T-helper 1 cell treated with Interleukin-12 subunit alpha and Interleukin-12 subunit beta and Interleukin-4 antibody, amounts not matched to agents 30 μg/mL and 1 μg/mL, for 36 hours (primary cell): ENCODE data around the gene HLF.
A peak's percentile ranks its signal among the peaks of the same experiment; 100 is the strongest.

Experiments used
- H3K27ac Mint-ChIP-seq: one replicate; pipeline ENCODE4 v1.8.0; 2021; ENCODE audit warnings: mild to moderate bottlenecking, mixed read lengths
- H3K27me3 Mint-ChIP-seq: one replicate; pipeline ENCODE4 v1.8.0; 2021; ENCODE audit warnings: low read depth, mixed read lengths
- H3K36me3 Mint-ChIP-seq: one replicate; pipeline ENCODE4 v1.8.0; 2021; ENCODE audit warnings: low read depth, mixed read lengths
- H3K4me1 Mint-ChIP-seq: one replicate; pipeline ENCODE4 v1.8.0; 2021; ENCODE audit warnings: low read depth, mixed read lengths
- H3K4me3 Mint-ChIP-seq: one replicate; pipeline ENCODE4 v1.8.0; 2021; ENCODE audit warnings: mild to moderate bottlenecking, moderate library complexity, mixed read lengths
- H3K9me3 Mint-ChIP-seq: one replicate; pipeline ENCODE4 v1.8.0; 2021; ENCODE audit warnings: mixed read lengths

Gene HLF

DNA sequence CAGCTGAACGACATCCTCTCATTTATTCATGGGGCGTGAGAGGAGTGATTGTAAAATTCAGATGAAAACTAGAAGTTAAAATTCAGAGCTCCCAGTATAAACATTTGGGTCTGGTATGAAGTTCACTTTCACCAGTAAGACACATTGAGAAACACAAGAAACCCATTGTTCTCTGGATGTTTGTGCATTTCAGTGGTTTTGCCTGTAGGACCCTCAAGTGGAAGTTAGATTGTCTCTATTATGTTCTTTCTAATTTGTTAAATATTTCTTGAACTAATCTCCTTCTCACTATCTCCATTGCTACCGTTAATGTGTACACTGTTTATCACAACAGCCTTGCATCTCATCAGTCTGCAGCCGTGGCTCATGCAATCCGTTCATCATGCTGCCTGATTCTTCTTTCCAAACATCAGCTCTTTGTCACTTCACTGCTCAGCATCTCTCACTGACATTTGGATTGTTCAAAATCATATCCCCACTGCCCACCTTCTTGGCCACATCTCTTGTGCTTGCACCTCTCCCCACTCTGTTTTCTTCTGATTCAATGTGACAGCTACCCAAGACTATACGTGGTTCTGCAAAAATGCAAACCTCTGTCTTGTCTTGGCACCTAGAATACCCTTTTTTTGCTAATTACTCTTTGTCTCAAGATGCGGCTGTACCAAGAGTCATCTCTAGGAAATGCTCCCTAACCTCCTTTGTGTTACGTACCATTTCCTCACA is 49.5 kb downstream of the HLF start:
- peak overlapping the region; percentile 78 for H3K27ac Mint-ChIP-seq
- H3K4me3 Mint-ChIP-seq, result no peak overlapping the region
- no peaks in the 10 kb centered on the region for H3K36me3 Mint-ChIP-seq
- H3K4me1 Mint-ChIP-seq, result peaks cover 14% of the 10 kb centered on the region
- no peaks in the 10 kb centered on the region for H3K27me3 Mint-ChIP-seq
- no peaks in the 10 kb centered on the region for H3K9me3 Mint-ChIP-seq

GRCh38 chr17:55314784-55315491 is 50.2 kb downstream of the HLF start:
- H3K9me3 Mint-ChIP-seq, result no peaks in the 10 kb centered on the region
- H3K27me3 Mint-ChIP-seq, result peaks cover 3% of the 10 kb centered on the region
- peaks cover 14% of the 10 kb centered on the region for H3K4me1 Mint-ChIP-seq
- H3K36me3 Mint-ChIP-seq, result no peaks in the 10 kb centered on the region
- peak overlapping the region; percentile 78 for H3K27ac Mint-ChIP-seq
- H3K4me3 Mint-ChIP-seq, result peak overlapping the region; percentile 5

- Mint-ChIP-seq H3K9me3 (no peaks in the 10 kb centered on the region), H3K27ac (no peak overlapping the region), H3K4me3 (no peak overlapping the region), H3K36me3 (no peaks in the 10 kb centered on the region), H3K4me1 (peaks cover 14% of the 10 kb centered on the region), H3K27me3 (peaks cover 7% of the 10 kb centered on the region)
Observed at GRCh38 chr17:55316499-55316898, 51.7 kb downstream of the HLF start.

- peaks cover 14% of the 10 kb centered on the region for H3K4me1 Mint-ChIP-seq
- H3K27ac Mint-ChIP-seq, result no peak overlapping the region
- no peaks in the 10 kb centered on the region for H3K9me3 Mint-ChIP-seq
- H3K4me3 Mint-ChIP-seq, result no peak overlapping the region
- no peaks in the 10 kb centered on the region for H3K36me3 Mint-ChIP-seq
- H3K27me3 Mint-ChIP-seq, result peaks cover 7% of the 10 kb centered on the region
Observed at GRCh38 chr17:55317284-55317683, 52.5 kb downstream of the HLF start.

DNA sequence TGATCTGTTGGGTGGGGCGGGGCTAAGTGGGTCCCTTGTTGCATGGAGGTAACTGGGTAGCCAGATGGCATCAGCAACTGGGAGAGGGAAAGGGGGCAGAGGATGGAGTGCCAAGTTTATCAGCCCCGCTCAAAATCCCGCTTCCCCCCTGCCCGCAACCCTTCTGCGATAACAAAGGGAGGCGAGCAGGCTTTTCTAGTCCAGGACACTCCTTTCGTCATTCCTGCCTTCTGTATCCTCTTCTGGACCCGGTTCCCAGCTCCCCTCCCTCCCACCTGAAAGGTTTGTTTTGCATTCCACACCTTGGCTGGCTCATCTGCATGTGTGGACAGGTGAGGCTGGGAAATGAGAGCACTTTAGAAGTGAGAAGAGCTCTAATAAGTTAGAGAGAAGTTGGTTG is 53.3 kb downstream of the HLF start:
- Mint-ChIP-seq H3K4me1 (peaks cover 14% of the 10 kb centered on the region), H3K9me3 (no peaks in the 10 kb centered on the region), H3K36me3 (no peaks in the 10 kb centered on the region), H3K4me3 (no peak overlapping the region), H3K27ac (no peak overlapping the region), H3K27me3 (peaks cover 11% of the 10 kb centered on the region)

DNA sequence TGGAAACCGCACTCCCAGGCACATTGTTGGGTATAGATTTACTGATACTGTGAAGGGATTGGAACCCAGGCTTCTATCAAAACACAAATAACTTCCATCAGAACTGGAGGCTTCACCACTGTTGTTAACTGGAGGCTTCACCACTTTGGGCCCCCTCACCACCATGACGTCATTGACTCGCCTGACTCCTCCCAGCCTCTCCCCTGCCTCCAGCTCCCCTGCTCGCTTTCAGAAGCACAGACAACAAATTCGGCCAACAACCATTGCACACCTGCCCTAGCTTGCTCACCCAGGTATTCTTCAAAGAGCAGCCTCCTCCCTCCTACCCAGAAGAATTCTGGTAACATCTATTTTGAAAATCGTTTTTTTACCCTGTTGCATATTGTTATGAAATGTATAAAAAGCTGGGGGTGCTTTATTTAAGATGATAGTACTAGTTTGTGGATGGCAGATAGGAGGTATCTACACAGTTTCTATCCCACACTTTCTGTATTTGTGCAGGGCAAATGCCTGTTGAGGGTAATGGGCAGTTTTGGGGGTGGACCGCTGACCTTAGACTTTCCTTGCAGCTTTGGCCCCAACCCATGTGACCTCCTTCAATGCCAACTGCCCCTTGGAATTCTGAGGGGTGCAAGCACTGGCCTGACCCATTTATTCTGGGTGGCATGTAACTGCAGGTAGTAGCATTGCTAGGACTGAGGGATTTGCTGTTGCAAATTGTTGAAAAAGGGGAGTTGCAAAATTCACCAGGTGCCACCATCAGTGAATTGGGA is 54.1 kb downstream of the HLF start:
- Mint-ChIP-seq H3K27ac (no peak overlapping the region), H3K36me3 (no peaks in the 10 kb centered on the region)

GRCh38 chr17:55319933-55320593 is 55.3 kb downstream of the HLF start:
- Mint-ChIP-seq H3K4me1 (peaks cover 5% of the 10 kb centered on the region), H3K27ac (no peak overlapping the region), H3K27me3 (peaks cover 11% of the 10 kb centered on the region), H3K9me3 (no peaks in the 10 kb centered on the region), H3K36me3 (no peaks in the 10 kb centered on the region), H3K4me3 (no peak overlapping the region)

More for the DNA sequence above, 54.1 kb downstream of the HLF start:
- no peaks in the 10 kb centered on the region for H3K9me3 Mint-ChIP-seq
- peaks cover 11% of the 10 kb centered on the region for H3K27me3 Mint-ChIP-seq
- peaks cover 14% of the 10 kb centered on the region for H3K4me1 Mint-ChIP-seq
- H3K4me3 Mint-ChIP-seq, result no peak overlapping the region

GRCh38 chr17:55320594-55321426 is 56.0 kb downstream of the HLF start:
- Mint-ChIP-seq H3K4me3 (no peak overlapping the region), H3K36me3 (no peaks in the 10 kb centered on the region), H3K4me1 (peaks cover 2% of the 10 kb centered on the region), H3K9me3 (no peaks in the 10 kb centered on the region), H3K27ac (no peak overlapping the region), H3K27me3 (peaks cover 11% of the 10 kb centered on the region)

GRCh38 chr17:55321427-55322060 is 56.8 kb downstream of the HLF start:
- H3K4me1 Mint-ChIP-seq, result no peaks in the 10 kb centered on the region
- no peaks in the 10 kb centered on the region for H3K36me3 Mint-ChIP-seq
- H3K9me3 Mint-ChIP-seq, result no peaks in the 10 kb centered on the region
- H3K27ac Mint-ChIP-seq, result no peak overlapping the region
- H3K4me3 Mint-ChIP-seq, result no peak overlapping the region
- H3K27me3 Mint-ChIP-seq, result peaks cover 11% of the 10 kb centered on the region

- Mint-ChIP-seq H3K27ac (no peak overlapping the region), H3K4me3 (no peak overlapping the region), H3K36me3 (no peaks in the 10 kb centered on the region), H3K9me3 (no peaks in the 10 kb centered on the region), H3K27me3 (peaks cover 11% of the 10 kb centered on the region), H3K4me1 (no peaks in the 10 kb centered on the region)
Observed at GRCh38 chr17:55322453-55322985, 57.8 kb downstream of the HLF start.

- Mint-ChIP-seq H3K4me1 (no peaks in the 10 kb centered on the region), H3K4me3 (no peak overlapping the region), H3K9me3 (no peaks in the 10 kb centered on the region), H3K27ac (no peak overlapping the region), H3K27me3 (peaks cover 14% of the 10 kb centered on the region), H3K36me3 (no peaks in the 10 kb centered on the region)
Observed at GRCh38 chr17:55323518-55324295, 58.9 kb downstream of the HLF start.

- H3K4me1 Mint-ChIP-seq, result no peaks in the 10 kb centered on the region
- H3K9me3 Mint-ChIP-seq, result no peaks in the 10 kb centered on the region
- H3K27me3 Mint-ChIP-seq, result peaks cover 18% of the 10 kb centered on the region
- no peak overlapping the region for H3K4me3 Mint-ChIP-seq
- H3K27ac Mint-ChIP-seq, result no peak overlapping the region
- H3K36me3 Mint-ChIP-seq, result no peaks in the 10 kb centered on the region
Observed at GRCh38 chr17:55324296-55324978, 59.7 kb downstream of the HLF start.
